MM.1S (cell line): ENCODE measurements around the gene ZFP28.

ENCODE experiments used
- EZH2phosphoT487 ChIP-seq: fragments of 300-600 bp; sonication (generic); IDR thresholded peaks from 2 replicates; pipeline ENCODE4 v1.6.1; 2018; ENCODE audit warnings: antibody characterized with exemption, low read length
- TF ChIP-seq, protein P1 (sequence below): fragments of 300-600 bp; sonication (generic); IDR thresholded peaks from 2 replicates; pipeline ENCODE4 v1.5.1; 2016; ENCODE audit warnings: antibody characterized with exemption, low read length, mixed read lengths

DNA sequence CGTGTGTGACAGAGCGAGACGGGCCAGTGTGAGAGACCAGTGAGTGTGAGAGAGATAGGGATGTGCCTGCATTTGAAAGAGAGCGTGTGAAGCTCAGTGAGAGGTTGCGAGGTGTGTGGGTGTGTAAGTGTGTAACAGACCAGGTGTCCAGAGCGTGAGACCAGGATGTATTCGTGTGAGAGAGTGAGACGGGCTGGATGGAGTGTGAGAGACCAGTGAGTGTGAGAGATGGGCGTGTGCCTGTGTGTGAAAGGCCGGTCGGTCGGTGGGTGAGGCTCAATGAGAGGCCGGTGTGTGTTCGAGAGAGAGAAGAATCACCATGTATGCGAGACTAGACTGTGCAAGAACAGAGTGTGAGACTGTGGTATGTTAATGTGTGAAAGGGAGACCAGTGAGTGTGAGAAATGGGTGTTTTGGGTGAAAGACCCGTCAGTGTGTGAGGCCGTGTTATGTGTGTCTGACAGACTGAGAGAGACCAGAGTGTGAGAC is 30.4 kb upstream of the ZFP28 start:
- TF ChIP-seq, protein P1, sequence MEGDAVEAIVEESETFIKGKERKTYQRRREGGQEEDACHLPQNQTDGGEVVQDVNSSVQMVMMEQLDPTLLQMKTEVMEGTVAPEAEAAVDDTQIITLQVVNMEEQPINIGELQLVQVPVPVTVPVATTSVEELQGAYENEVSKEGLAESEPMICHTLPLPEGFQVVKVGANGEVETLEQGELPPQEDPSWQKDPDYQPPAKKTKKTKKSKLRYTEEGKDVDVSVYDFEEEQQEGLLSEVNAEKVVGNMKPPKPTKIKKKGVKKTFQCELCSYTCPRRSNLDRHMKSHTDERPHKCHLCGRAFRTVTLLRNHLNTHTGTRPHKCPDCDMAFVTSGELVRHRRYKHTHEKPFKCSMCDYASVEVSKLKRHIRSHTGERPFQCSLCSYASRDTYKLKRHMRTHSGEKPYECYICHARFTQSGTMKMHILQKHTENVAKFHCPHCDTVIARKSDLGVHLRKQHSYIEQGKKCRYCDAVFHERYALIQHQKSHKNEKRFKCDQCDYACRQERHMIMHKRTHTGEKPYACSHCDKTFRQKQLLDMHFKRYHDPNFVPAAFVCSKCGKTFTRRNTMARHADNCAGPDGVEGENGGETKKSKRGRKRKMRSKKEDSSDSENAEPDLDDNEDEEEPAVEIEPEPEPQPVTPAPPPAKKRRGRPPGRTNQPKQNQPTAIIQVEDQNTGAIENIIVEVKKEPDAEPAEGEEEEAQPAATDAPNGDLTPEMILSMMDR, result no peak
- no peak for TF ChIP-seq EZH2phosphoT487
